ENCODE data around the gene SPAAR. TPM values are rescaled to one million over a fixed set of nuclear protein-coding genes. Genes with fewer than 3 reads are reported as not detected.
A peak's percentile ranks its signal among the peaks of the same experiment; 100 is the strongest.

The SPAAR gene
- total RNA-seq, 4 donors from 2014 or later = 0.68 to 2.5 TPM; not detected in 2

- intact Hi-C loops (cut with DNase I; ENCODE audit: low total_unique reads) (no loop called here), in situ Hi-C loops (cut with MboI; ENCODE audit: low pct_ligation_motif_present in 1 of 4, low pct_unique_long_range_greater_than_20kb in 1 of 4, low sequenced_read_pairs in 3 of 4) (loop anchor here in 1 of 4 donors (10.0 kb wide), 1 partner anchor 104 kb away; the partner anchor contains the start of gene NPR2)
- H3K36me3 ChIP-seq = no peaks in the 10 kb centered on the region
- H3K27ac ChIP-seq = no peak overlapping the region
- no peak overlapping the region for H3K4me3 ChIP-seq
- no peaks in the 10 kb centered on the region for H3K27me3 ChIP-seq
- no peak for TF ChIP-seq POLR2A (IDR thresholded peaks at IDR 0.05)
- TF ChIP-seq EP300 (IDR thresholded peaks at IDR 0.05; ENCODE audit: low read depth) = no peak
- TF ChIP-seq POLR2AphosphoS5 (IDR thresholded peaks at IDR 0.05) = no peak
- TF ChIP-seq CTCF (IDR thresholded peaks at IDR 0.05) = no peak
- H3K9me3 ChIP-seq = no peaks in the 10 kb centered on the region
- no peak for DNase-seq
- H3K4me1 ChIP-seq = peaks cover 0 to 16% (median 3%) of the 10 kb centered on the region in 4 donors
Observed at GRCh38 chr9:35898337-35898736, 11.0 kb upstream of the SPAAR start.

- H3K27ac ChIP-seq = no peak overlapping the region
- H3K4me1 ChIP-seq = peaks cover 0 to 23% (median 3%) of the 10 kb centered on the region in 4 donors
- in situ Hi-C loops (cut with MboI; ENCODE audit: low pct_ligation_motif_present in 1 of 4, low pct_unique_long_range_greater_than_20kb in 1 of 4, low sequenced_read_pairs in 3 of 4) (loop anchor here in 1 of 4 donors (10.0 kb wide), 1 partner anchor 104 kb away; the partner anchor contains the start of gene NPR2), intact Hi-C loops (cut with DNase I; ENCODE audit: low total_unique reads) (no loop called here)
- no peak for TF ChIP-seq POLR2AphosphoS5 (IDR thresholded peaks at IDR 0.05)
- H3K36me3 ChIP-seq = no peaks in the 10 kb centered on the region
- H3K9me3 ChIP-seq = no peaks in the 10 kb centered on the region
- 74 to 76% methylated on average over 2 of the region's 2 CpGs for WGBS, 2 donors (ENCODE audit: low coverage in 1 of 2)
- DNase-seq = no peak
- no peaks in the 10 kb centered on the region for H3K27me3 ChIP-seq
- H3K4me3 ChIP-seq = no peak overlapping the region
Observed at GRCh38 chr9:35899021-35899420, 10.3 kb upstream of the SPAAR start.

GRCh38 chr9:35903049-35903448, 6.2 kb upstream of the SPAAR start:
- no peak overlapping the region for H3K4me3 ChIP-seq
- no peak overlapping the region for H3K27ac ChIP-seq
- no peaks in the 10 kb centered on the region for H3K9me3 ChIP-seq
- H3K27me3 ChIP-seq = no peaks in the 10 kb centered on the region
- TF ChIP-seq POLR2AphosphoS5 (IDR thresholded peaks at IDR 0.05) (no peak), CTCF (IDR thresholded peaks at IDR 0.05) (peak; percentile 69 to 86 (median 76)), EP300 (IDR thresholded peaks at IDR 0.05; ENCODE audit: low read depth) (no peak), POLR2A (IDR thresholded peaks at IDR 0.05) (no peak)
- intact Hi-C loops (cut with DNase I; ENCODE audit: low total_unique reads) = no loop called here
- peaks cover 33 to 63% (median 41%) of the 10 kb centered on the region in 4 donors for H3K4me1 ChIP-seq
- no peaks in the 10 kb centered on the region for H3K36me3 ChIP-seq
- 5 to 26% methylated on average over 2 to 3 of the region's 3 CpGs for WGBS, 2 donors (ENCODE audit: low coverage in 1 of 2)
- DNase-seq = no peak
- in situ Hi-C loops (cut with MboI; ENCODE audit: low pct_ligation_motif_present in 1 of 4, low pct_unique_long_range_greater_than_20kb in 1 of 4, low sequenced_read_pairs in 3 of 4) = no loop called here

GRCh38 chr9:35904338-35904737, 5.0 kb upstream of the SPAAR start:
- H3K27ac ChIP-seq = peak overlapping the region; percentile 94 to 97 (median 96)
- no peaks in the 10 kb centered on the region for H3K27me3 ChIP-seq
- no peak overlapping the region for H3K4me3 ChIP-seq
- H3K36me3 ChIP-seq = no peaks in the 10 kb centered on the region
- H3K9me3 ChIP-seq = no peaks in the 10 kb centered on the region
- TF ChIP-seq POLR2A (IDR thresholded peaks at IDR 0.05) = no peak
- TF ChIP-seq EP300 (IDR thresholded peaks at IDR 0.05; ENCODE audit: low read depth) = no peak
- TF ChIP-seq CTCF (IDR thresholded peaks at IDR 0.05) = no peak
- no peak for TF ChIP-seq POLR2AphosphoS5 (IDR thresholded peaks at IDR 0.05)
- intact Hi-C loops (cut with DNase I; ENCODE audit: low total_unique reads) = no loop called here
- no peak for DNase-seq
- 78% methylated on average over 8 of the region's 8 CpGs; no CpG with 5 or more reads in 1 of the 2 donors for WGBS, 2 donors (ENCODE audit: low coverage in 1 of 2)
- in situ Hi-C loops (cut with MboI; ENCODE audit: low pct_ligation_motif_present in 1 of 4, low pct_unique_long_range_greater_than_20kb in 1 of 4, low sequenced_read_pairs in 3 of 4) = no loop called here
- H3K4me1 ChIP-seq = peaks cover 46 to 76% (median 54%) of the 10 kb centered on the region in 4 donors
